HuH-7 (cell line): Measurements from ENCODE around the gene MYO1E.

ENCODE experiments used
- DNase-seq: peaks from one replicate; pipeline ENCODE4 v3.0.0; 2011; ENCODE audit warnings: low spot score

Gene MYO1E

DNA sequence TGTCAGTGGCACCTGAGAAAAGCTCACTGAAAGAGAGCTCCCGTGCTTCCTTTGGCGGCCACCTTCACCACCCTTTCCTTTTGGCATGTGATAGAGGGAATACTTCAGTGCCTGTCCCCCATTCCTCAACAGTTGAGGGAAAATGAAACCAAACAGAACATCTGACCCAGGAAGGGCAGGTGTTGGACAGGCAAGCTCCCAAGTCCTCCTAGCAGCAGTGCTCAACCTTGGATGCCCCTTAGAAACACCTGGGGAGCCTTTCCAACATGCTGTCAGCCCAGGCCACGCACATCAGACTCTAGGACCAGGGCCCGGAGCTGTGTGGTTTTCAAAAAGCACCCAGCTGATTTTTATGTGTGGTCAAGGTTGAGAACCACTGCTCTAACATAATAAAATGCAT is 143.7 kb downstream of the MYO1E start:
- DNase-seq, result no peak

DNA sequence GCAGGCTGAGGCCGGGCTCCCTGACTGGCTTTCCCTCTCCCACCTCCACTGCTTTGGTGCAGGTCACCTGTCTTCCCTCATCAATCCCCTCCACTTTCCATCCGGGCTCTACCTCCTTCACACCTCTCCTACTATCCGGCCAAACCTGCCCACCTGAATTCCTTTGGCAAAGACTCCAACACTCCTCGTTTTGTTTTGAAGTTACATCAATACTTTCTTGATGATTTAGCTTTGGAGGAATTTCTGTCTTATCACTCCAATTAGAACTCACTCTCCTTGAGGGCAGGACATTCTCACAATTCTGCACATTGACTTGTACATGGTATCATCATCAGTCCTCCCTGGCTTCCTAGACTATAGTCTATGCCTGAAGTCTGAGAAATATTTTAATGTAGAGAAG is 145.7 kb downstream of the MYO1E start:
- no peak for DNase-seq

DNA sequence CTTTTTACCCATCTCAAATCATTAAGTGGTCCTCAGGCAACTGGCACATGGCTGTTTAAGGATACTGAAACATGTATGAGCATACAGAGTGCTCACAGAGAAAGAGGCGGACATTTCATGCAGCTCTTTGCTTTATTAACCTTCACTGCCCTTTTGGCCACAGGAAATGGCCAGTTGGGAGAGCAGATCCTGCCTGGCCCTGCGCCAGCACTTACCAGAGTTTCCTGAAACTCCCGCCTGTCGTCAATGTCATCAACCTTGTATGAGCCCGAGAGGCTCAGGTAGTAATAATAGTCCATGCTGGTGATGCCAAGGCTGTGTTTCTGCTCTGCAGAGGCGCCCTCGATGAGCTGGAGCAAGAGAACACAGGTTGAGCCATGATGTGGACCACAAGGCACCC is 148.2 kb downstream of the MYO1E start:
- DNase-seq, result no peak

DNA sequence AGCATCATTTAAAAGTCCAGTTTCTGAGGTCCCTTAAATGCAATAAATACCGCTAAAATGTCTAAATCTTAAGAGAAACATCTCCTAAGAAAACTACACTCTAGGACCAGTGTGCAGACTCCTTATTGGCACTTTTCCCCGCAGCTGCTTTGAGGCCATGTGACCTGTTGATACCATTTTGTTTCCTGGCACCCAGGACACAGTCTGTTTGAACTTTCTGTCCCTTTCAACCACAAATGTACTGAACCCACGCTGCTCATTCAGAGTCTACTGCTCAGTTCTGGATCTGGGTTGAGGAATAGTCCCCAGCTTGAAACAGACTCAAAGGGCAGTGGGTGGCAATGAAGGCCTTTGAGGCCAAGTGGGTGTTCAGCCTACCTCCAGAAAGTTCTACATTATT is 148.9 kb downstream of the MYO1E start:
- no peak for DNase-seq

DNA sequence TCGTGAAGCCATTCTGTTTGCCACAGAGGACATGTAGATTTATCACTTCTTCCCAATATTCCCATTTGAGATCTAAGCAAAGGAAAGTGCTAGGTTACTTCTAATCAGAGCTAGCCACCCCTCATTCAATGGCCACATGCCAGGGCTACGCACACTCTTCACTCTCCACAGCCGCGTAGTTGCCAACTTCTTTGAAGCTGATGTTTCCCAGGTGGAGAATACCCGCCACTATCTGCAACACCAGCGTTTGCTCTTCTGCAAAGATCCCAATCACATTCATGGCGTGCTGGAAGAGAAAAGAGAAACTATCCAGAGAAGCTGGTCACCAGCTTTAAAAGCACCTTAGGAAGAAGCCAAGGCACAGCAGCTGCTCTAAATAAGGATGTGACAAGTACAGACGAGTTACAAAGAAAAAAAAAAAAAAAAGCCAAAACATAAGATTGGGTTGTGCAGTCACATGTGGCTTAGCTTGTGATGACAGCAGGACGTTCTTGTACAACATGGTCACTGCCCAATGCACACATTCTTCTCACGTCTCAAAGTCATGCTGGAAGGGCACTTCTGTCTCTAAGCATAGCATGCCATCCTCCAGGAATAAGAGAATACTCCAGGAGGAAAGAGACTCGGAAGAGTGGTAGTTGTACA is 149.6 kb downstream of the MYO1E start:
- no peak for DNase-seq

DNA sequence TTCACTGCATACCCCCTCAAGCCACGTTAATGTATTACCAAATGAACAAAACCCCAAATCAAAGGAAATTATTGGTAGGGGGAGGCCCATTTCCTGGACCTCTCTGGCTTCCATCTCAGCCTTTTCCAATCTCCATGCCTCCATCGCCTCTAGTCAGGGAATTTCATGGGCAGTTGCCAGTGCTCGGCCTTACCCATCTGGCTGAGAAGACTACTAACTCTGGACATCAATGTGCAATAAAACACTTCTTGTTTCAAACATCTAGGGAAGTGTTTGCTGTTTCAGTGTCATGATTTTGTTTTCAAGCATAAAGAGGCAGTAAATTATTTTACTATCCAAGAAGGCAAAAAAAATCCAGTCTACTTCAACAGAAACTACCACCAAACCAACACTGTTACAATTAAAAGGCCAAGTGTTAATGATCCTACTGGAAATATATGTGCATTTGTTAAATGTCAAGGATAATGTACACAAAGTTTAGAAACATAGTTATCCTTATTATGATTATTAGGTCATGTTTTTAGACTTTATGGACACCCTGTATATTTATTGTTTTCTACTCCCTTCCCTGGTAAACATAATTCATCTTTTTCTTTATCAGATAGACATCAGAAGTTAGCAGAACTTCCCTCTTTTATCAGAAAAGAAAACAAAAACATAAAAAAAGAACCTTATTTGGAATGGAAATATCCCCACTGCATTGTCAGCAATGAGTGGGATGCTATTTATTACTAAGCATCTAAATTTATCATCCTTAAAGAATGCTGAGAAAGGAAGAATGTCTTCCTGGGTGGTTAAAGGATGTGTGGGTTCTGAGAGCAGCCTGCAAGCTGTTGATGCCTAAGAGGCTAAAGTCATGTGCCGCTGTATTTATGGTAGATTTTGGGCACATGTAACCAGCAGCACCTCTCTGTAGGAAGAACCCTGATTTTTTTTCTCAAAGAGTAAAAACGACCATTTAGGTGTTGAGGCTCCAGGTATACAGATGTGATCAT is 150.9 kb downstream of the MYO1E start:
- no peak for DNase-seq

DNA sequence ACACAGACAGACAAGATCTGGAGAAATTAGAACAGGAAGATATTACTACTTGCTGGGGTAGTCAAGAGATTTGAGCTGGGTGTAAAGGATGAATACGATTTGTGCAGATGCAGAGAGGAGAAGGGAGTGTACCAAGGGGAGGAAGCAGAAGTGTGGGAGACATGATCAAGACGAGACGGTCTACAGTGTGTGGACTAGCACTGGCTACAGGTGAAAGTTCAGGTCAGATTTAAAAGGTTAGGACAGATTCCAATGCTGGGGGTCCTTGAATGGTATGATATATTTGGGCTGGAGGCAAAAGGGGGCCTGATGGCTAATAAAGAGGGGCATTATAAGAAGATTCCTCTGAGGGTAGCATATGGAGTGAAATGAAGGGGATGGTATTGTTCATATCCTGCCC is 154.0 kb downstream of the MYO1E start:
- no peak for DNase-seq

DNA sequence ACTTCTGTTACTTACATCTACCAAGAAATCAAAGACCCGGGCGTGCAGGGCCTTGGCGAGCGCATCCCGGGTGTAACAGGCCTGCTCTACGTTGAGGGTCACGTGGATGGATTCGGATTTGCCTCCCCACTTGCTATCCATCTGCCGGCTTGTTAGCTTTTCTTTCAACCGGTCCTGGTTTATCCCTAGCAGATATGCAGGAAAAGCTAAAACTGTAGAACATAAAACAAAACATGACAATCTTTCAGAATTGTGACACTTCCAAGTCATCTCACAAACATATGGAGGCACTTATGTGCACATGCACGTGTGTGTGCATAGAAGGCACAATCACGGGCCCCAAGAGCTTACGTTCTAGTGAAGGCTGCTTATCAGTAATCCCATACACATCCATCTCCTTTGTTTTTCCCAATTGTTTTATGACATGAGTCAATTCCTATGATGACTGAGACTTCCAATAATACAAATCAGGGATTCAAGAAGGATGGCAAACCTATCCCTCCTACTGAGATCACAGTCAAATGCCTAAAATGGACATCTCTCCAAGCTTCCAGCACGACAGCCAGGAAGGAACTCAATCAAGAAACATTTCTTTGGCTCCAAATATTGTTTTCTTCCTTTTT is 154.7 kb downstream of the MYO1E start:
- no peak for DNase-seq

DNA sequence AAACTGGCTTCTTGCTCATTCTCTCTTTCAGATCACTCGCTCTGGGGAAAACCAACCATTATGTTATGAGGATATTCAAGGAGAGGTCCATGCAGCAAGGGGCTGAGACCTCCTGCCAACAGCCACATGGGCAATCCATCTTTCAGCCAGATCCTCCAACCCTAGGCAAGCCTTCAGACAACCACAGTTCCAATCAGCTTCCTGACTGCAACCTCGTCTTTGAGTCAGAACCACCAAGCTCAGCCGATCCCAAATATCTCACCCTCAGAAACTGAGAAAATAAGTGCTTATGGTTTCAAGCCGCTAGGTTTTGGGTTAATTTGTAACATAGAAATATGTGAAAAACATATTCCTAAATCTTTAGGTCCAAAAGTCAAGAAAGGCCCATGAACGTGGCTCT is 155.8 kb downstream of the MYO1E start:
- no peak for DNase-seq

DNA sequence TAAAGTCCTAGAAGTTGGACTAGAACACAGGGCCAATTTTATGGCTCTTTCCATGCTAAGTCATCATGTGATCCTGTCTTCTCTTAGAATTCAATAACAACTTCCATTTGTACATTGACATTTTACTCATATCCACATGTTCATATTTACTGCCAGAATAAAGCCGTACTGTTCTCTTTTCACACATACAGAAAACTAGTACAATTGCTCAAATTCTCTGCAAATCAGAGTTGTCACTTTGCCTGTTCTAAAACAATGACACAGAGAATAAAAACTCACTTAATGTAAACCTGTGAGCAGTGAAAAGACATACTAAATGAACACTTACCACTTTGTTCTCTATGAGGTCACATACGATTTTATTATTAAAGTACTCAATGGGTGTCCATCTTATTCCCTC is 162.5 kb downstream of the MYO1E start:
- no peak for DNase-seq

DNA sequence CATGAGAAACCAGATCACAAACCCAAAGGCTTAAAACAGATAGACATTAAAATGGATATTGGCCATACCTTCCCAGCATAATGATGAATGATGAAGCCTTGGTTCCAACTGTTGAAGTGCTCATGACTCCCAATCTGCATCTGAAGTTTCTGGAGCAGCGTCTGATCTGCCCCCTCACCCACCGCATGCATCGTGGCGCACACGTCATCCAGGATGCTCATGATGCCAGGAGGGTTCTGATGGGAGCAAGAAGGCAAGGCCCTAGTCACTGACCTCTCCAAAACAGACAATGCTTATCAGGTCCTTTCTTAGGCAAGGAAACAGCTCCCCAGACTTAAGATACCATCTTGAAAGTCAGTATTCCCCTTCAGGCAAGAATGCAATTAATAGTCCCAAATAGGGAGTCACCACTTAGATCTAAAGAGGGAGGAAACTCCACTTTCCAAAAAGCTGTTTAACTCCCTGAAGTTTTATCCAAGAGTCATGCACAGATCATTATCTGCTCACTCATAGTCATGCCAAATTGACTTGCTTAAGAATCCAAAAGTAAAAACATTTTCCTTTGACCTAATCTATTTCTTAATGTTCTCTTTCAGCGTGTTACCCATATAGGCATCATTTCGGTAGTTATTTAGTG is 163.9 kb downstream of the MYO1E start:
- DNase-seq, result no peak

DNA sequence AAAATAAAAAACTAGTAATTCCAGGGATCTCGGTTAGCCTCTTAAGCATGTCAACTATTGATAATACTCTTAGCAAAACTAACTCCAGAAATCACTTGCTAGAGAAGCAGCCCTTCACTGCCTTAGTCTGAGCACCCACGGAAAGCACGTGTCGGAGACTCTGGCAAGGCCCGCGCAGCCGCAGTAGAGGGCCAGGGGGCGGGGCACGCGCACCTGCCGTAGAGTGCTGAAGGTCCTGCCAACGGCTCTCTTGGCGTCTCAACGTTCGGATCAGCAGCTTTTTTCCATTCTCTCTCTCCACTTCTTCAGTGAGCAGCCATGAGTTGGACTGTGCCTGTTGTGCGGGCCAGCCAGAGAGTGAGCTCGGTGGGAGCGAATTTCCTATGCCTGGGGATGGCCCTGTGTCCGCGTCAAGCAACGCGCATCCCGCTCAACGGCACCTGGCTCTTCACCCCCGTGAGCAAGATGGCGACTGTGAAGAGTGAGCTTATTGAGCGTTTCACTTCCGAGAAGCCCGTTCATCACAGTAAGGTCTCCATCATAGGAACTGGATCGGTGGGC is 166.0 kb downstream of the MYO1E start, which contains the start of gene LDHAL6B:
Gene LDHAL6B (plus strand): TSS at position 221 of the 561 bp plus-strand sequence. CDS start 98 bp downstream, at position 319.
- DNase-seq, result no peak

DNA sequence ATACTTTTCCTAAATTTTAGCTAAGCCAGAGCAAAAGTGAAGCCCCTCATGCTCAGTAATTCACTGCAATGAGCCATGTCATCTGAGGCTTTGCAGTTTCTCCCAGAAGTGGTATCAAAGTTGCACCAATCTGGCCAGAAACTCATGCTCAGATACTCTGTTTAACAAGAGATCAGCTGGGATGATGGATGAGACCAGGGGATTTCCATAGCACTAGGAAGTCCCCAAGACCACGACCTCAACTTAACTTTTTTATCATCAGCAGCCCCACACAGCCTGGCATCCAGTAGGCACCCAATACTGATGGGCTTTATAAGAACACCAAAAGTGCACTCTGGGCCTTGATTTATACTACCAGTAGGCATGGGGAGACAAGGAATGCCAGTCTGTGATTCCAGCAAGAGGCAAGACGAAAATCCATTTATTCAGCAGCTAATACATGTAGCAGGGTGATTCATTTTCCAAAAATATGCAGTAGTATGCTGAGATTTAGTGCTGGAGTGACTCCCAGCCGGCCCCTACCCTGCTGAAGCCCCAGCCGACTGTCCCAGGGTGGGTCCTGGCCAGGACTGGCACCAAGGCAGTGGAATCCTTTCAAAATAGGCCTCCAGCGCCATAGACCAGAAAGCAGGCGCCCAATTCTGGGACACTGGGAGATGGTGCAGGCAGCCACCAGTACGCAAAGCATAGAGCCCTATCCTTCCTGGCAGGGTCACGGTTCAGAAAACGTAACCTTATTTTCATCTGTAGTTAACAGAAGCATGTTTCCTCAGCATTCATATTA is 166.6 kb downstream of the MYO1E start:
- no peak for DNase-seq

DNA sequence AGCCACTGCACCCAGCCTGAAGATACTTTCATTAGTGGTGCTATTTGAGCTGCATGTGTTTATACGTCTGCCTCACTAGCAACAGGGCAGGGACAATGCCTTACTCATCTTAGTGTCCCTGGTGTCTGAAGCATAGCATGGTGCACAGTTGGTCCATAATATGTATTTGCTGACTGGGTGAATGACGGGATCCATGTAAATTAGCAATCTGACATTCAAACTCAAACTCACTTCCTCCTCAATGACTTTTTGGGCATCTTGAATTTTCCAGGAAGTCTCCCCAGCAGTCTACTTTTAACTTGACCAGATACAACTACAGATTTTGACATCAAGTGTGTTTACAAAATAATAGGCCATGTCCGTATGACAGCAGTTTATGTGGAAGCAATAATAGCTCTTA is 169.0 kb downstream of the MYO1E start:
- no peak for DNase-seq

DNA sequence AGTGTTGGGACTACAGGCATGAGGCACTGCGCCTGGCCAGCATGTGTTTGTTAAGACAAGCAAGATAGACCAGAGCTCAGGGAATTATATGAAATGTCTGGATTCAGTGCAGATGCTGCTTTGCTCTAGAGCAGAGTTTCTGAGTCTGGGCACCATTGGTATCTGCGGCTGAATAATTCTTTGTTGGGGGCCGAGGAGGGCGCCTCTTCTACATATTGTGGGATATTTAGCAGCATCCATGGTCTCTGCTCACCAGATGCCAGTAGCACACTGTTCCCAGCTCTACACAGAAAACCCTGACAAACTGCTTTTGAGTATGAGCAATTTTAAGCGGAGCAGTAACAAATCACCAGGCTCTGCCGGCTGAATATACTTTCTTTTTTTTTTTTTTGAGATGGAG is 169.7 kb downstream of the MYO1E start:
- no peak for DNase-seq

DNA sequence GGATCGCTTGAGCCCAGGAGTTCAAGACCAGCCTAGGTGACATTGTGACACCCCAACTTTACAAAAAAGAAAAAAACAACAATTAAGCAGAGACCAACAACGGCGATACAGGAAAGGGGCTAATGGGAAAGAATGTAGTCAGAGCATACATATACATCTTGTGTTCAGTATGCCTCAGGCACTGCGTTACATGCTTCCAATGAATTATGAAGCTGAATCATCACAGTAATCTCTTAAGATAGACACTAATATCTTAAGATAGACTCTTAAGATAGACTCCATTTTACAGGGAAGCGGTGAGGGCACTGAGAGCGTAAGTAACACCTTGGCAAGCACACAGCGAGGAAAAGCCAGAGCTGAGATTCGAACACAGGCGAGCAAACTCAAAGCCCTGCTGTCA is 172.1 kb downstream of the MYO1E start:
- DNase-seq, result no peak

DNA sequence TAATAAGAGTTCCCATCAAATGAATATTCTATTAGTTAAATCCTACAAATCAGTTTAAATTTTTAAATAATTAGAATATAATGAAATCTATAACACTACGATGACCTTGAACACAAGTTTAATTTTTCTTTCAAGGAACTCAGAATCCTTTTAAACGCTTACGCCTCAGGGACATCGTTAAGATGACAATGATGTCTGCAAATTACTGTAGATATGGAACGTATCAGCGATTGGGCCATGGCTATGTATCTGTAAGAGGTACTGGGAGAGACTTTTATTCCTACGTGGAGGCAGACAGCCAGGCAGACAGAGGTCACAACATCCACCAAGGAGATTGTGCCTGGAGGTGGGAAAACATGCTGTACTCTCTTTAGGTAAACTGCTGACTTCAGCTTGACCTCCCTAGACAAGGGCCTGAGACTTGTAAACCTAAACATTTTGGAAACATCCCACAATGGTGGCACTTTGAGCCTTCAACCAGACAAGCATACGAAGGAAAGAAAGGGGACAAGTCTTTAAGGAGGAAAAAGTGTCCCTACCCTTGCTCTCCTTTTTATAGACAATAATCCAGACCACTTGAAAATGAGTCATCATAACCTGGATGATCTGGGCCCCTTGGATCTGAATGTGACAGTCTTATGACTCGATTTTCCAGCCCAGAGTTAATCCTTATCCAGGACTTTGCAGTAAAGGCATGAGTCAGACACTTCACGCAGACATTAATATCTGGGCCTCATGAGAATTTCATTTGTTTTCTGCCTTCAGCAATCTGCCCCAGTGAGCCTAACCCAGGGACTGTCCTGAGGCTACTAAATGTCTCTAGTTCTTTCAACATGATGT is 172.8 kb downstream of the MYO1E start:
- no peak for DNase-seq

DNA sequence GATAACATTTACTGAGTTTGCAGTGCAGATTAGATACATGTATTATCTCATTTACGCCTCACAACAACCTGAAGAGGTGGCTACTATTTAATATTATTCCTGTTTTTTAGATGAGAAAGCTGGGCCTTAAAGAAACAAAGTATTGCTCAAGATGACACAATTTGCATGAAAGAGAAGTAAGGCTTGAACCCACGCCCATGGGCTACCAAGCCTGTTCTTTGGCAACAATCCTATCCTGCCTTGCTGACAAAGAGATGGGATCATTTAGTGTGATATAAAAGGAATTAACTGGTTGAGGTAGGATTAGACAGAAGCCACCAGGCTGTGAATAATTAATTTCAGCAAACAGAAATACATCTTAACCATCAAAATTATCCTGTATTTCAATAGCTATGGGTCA is 175.2 kb downstream of the MYO1E start:
- no peak for DNase-seq

DNA sequence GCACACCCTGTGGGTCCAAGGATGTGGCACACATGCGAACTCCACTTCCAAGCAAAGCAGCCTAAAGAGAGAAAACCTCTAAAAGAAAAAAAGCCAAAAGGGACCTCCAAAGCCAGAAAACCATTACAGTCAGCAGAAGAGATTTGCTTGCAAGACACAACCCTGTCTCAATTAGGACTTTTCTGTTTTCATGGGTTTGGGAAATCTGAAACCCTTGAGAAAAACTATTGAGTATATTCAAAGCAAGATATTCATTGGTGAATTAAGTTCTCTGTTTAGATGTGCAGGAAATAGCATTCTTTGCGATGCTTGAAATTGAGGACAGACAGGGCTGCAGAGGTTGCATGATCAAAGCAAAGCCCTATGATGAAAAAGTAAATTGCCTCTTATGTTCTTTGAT is 176.3 kb downstream of the MYO1E start:
- DNase-seq, result no peak

DNA sequence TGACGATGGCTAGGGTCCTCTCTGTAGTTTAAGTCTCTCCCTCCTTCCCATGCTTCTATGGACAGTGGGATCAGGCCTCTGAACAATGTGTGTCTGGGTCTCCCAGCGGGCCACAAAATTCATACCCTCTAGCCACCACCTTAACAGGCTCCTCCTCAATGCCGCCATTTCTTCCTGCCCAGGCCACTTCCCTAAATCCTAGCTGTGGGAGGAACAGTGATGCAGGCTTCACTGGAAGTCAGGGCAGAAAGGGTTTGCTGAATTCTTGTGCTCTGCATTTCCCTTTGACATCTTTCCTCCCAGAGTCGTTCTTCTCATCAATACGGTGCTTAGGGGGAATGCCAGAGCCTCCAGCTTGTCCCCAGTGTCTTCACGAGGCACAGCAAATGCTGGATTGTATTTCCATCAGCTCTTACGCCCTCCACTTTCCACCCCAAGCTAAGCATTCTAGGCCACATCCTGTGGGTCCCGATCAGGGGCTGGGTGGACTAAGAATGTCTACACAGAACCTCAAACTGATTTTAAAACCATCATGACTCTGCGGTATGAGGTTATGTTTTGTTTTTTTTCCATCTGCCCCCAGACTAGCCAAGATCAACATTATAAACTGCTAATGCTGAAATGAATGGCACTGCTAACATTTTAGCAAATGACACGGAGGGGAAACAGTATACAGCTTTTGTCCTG is 177.9 kb downstream of the MYO1E start:
- DNase-seq, result no peak
